ENCODE data around the gene WNT5B. TPM values are rescaled to one million over a fixed set of nuclear protein-coding genes. Genes with fewer than 3 reads are reported as not detected.
A peak's percentile ranks its signal among the peaks of the same experiment; 100 is the strongest.

WNT5B gene
- total and polyA plus RNA-seq, 11 donors: 0.52 to 3.9 (median 1.3) TPM

GRCh38 chr12:1594006-1594260, 35.1 kb upstream of the WNT5B start:
- TF ChIP-seq, protein P1, sequence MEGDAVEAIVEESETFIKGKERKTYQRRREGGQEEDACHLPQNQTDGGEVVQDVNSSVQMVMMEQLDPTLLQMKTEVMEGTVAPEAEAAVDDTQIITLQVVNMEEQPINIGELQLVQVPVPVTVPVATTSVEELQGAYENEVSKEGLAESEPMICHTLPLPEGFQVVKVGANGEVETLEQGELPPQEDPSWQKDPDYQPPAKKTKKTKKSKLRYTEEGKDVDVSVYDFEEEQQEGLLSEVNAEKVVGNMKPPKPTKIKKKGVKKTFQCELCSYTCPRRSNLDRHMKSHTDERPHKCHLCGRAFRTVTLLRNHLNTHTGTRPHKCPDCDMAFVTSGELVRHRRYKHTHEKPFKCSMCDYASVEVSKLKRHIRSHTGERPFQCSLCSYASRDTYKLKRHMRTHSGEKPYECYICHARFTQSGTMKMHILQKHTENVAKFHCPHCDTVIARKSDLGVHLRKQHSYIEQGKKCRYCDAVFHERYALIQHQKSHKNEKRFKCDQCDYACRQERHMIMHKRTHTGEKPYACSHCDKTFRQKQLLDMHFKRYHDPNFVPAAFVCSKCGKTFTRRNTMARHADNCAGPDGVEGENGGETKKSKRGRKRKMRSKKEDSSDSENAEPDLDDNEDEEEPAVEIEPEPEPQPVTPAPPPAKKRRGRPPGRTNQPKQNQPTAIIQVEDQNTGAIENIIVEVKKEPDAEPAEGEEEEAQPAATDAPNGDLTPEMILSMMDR (IDR thresholded peaks at IDR 0.05): no peak
- TF ChIP-seq POLR2A (IDR thresholded peaks at IDR 0.05): peak in 1 of 2 donors; percentile 23
- no peaks in the 10 kb centered on the region for H3K9me3 ChIP-seq
- intact Hi-C loops (cut with DNase I): loop anchor here in 4 of 10 donors (2.0 to 10.0 kb wide), 6 partner anchors 392 to 1019 kb away; partner anchors contain the start of genes ERC1 (in 2 of the 4) and RAD52 (in 1 of the 4)
- H3K4me3 ChIP-seq: peak overlapping the region; percentile 58 to 99 (median 86)
- no peaks in the 10 kb centered on the region for H3K27me3 ChIP-seq
- ATAC-seq (peak in 2 of 4 donors; percentile 64 to 77), DNase-seq (no peak)
- no peaks in the 10 kb centered on the region for H3K36me3 ChIP-seq
- peak overlapping the region; percentile 87 to 97 (median 93) for H3K27ac ChIP-seq
- 0 to 5% (median 0%) methylated on average over 4 to 34 of the region's 34 CpGs for WGBS, 4 donors
- peaks cover 0 to 58% (median 42%) of the 10 kb centered on the region in 12 donors for H3K4me1 ChIP-seq

DNA sequence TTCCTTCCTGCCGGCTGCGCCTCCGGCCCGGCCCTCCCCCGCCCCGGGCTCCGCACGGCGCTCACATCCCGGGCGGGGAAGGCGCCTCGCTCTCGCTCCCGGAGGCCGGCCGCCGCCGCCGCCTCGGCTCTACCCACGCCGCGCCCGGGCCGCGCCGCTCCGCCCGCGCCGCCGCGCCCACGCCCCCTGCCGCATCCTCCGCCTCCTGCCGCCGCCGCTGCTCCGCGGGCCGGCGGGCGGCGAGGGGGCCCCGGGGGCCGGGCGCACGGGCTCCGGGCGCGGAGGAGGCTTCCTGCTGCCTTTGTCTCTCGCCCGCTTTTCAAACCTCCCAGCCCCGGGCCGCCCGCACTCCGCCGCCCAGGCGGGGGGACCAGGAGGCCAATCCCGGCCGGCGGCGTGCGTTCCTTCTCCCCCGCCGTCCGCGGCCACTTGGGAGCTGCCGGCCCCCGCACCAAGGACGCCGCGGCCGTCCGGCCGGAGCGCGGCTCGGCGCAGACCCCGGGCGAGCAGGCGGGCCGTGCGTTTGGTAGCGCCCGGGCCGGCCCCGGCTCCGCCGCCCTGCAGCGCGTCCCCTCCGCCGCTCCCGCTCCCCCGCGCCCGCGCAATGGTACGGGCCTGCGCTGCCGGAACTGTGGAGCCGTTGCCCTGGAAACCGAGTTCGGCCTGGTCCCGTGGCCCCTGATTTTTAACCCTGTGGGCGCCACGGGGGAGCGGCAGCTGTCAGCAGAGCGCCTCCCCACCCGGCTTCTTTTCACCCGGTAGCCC, 34.6 kb upstream of the WNT5B start, which contains the start of gene FBXL14:
Gene FBXL14, minus strand, starts transcription at position 321 of the 765 bp plus-strand sequence. CDS start 515 bp downstream, outside the sequence.
- peak; percentile 93 to 95 (median 94) for DNase-seq
- peak; percentile 74 to 83 (median 82) for ATAC-seq
- H3K9me3 ChIP-seq: no peaks in the 10 kb centered on the region
- H3K27ac ChIP-seq: peak within 1 kb of the TSS; percentile 87 to 97 (median 93)
- TF ChIP-seq, protein P1 (IDR thresholded peaks at IDR 0.05): peak in 1 of 12 donors; percentile 7
- TF ChIP-seq POLR2A (IDR thresholded peaks at IDR 0.05): peak in 1 of 2 donors; percentile 40
- intact Hi-C loops (cut with DNase I): loop anchor here in 4 of 10 donors (2.0 to 10.0 kb wide), 6 partner anchors 392 to 1020 kb away; partner anchors contain the start of genes ERC1 (in 2 of the 4) and RAD52 (in 1 of the 4)
- no peaks in the 10 kb centered on the region for H3K27me3 ChIP-seq
- WGBS, 4 donors: 0 to 1% (median 0%) methylated on average over 14 to 115 of the region's 115 CpGs
- no peaks in the 10 kb centered on the region for H3K36me3 ChIP-seq
- H3K4me3 ChIP-seq: peak within 1 kb of the TSS; percentile 58 to 99 (median 86)
- H3K4me1 ChIP-seq: peaks cover 0 to 53% (median 39%) of the 10 kb centered on the region in 12 donors

DNA sequence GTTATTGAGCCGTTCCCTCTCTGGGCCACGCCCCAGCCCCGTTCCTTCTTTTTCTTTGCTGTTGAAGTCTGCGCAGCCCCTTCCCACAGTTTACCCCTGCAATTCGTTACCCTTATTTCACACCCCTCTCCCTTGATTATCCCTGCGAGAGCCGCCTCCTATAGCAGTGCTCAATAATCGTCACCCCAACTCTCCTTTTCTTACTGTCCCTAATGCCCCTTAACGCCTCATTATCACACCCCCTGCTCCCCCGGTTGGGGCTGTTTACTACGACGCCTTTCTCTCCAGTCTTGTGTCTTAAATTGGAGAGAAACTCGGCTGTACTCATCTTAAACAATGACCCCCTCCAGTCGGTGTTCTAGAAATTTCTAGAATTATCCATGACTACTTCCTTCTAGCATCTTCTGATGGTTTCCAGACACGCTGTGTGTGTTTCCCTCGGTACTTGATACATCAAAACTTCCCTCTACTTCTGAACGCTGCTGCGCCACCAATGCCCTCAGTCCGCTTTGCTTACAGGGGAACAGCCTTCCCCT, 33.9 kb upstream of the WNT5B start:
- peak; percentile 1 to 28 (median 8) for ATAC-seq
- Histone ChIP-seq H3K9me3 (no peaks in the 10 kb centered on the region), H3K4me1 (peaks cover 0 to 47% (median 34%) of the 10 kb centered on the region in 12 donors), H3K27me3 (no peaks in the 10 kb centered on the region), H3K27ac (peak overlapping the region; percentile 87 to 97 (median 93)), H3K4me3 (peak overlapping the region; percentile 27 to 99 (median 86)), H3K36me3 (no peaks in the 10 kb centered on the region)
- DNase-seq: no peak
- TF ChIP-seq, protein P1 (IDR thresholded peaks at IDR 0.05): no peak
- no peak for TF ChIP-seq POLR2A (IDR thresholded peaks at IDR 0.05)
- intact Hi-C loops (cut with DNase I): loop anchor here in 3 of 10 donors (2.0 to 10.0 kb wide), 4 partner anchors 600 to 1020 kb away; partner anchors contain the start of gene ERC1 (in 2 of the 3)
- 9 to 13% (median 11%) methylated on average over 19 of the region's 19 CpGs for WGBS, 4 donors

Measured in heart left ventricle (tissue), 16 donors.